Right atrium auricular region (tissue), 2 donors: ENCODE measurements around the gene CAMTA1. TPM values are rescaled to one million over a fixed set of nuclear protein-coding genes. Genes with fewer than 3 reads are reported as not detected.

Experiments
- DNase-seq: peaks from one replicate; pipeline ENCODE4 v3.0.0-alpha.2; 2019; ENCODE audit warnings: low spot score
- H3K27ac ChIP-seq, 2 donors: fragments of 200-600 bp; sonication (generic); 1 replicate in 1 of 2; 2 replicates in 1 of 2; pipeline ENCODE4 v1.5.1; 2016 to 2019
- H3K27me3 ChIP-seq, 2 donors: fragments of 200-600 bp; sonication (generic); one replicate each; pipeline versions ENCODE4 v1.5.1 to v1.6.0; 2017 to 2019
- H3K36me3 ChIP-seq: fragments of 200-600 bp; sonication (generic); one replicate; pipeline ENCODE4 v1.5.1; 2016
- H3K4me1 ChIP-seq, 2 donors: fragments of 200-600 bp; sonication (generic); one replicate each; pipeline versions ENCODE4 v1.5.1 to v1.6.0; 2017 to 2019
- H3K4me3 ChIP-seq, 2 donors: fragments of 200-600 bp; sonication (generic); 1 replicate in 1 of 2; 2 replicates in 1 of 2; pipeline ENCODE4 v1.5.1; 2017 to 2019; ENCODE audit warnings: mild to moderate bottlenecking in 1 of 2, moderate library complexity in 1 of 2
- H3K9me3 ChIP-seq, 2 donors: fragments of 200-600 bp; sonication (generic); one replicate each; pipeline ENCODE4 v1.5.1; 2019
- total RNA-seq, 2 donors: library from RNA; depleted of rRNA; stranded (reverse); fragments of >200 nt; gene quantifications; one replicate each; pipeline ENCODE4 v1.1.0, GENCODE V29; 2016
- TF ChIP-seq, protein P1 (sequence below), 2 donors: fragments of 200-600 bp; sonication (generic); IDR thresholded peaks; one replicate each; pipeline ENCODE4 v1.5.1; 2019; ENCODE audit warnings: antibody characterized with exemption in 2 of 2

Gene CAMTA1
- total RNA-seq, 2 donors from 2014 or later = 132 to 190 TPM

DNA sequence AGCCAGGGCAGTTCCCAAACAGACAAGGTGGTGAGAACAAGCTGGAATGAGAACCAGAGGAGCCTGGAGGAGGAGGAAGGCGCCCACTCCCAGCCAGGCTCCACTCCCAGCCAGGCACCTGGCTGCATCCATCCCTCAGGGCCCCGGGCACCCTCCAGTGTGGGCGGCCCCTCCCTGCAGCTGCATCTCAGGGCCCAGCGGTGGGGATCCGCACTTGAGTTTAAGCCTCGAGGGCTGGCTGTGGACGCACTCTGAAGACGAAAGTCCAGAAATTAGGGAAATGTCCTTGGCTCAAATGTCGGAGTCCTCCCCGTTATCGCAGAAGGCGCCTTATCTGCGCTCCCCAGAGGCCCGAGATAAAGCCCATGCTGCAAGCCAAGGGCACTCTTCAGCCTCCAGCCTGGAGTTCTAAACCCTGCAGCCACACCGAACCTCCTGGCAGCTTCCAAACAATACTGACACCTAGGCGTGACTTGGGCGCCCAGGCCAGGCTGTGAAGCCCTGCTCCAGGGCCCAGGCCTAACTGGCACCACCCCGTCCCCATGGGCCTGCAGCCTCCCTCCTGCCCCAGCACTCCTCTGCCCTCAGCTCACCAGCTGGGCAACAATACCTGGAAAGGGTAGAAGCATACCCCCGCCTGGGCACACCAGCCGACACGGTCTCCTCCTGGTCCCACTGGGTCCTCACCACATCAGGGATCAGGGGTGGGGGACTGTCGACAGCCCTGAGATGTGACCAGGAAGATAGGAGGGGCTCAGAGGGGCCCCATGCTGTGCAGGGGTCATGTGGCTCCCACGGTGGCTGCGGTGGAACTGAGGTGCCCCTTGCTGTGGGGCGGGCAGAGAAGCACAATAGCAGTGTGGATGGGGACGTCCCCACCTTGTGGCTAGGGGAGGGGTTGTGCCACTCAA is 801.0 kb downstream of the CAMTA1 start:
- no peak for DNase-seq

GRCh38 chr1:7587108-7587772 is 802.0 kb downstream of the CAMTA1 start:
- TF ChIP-seq, protein P1, sequence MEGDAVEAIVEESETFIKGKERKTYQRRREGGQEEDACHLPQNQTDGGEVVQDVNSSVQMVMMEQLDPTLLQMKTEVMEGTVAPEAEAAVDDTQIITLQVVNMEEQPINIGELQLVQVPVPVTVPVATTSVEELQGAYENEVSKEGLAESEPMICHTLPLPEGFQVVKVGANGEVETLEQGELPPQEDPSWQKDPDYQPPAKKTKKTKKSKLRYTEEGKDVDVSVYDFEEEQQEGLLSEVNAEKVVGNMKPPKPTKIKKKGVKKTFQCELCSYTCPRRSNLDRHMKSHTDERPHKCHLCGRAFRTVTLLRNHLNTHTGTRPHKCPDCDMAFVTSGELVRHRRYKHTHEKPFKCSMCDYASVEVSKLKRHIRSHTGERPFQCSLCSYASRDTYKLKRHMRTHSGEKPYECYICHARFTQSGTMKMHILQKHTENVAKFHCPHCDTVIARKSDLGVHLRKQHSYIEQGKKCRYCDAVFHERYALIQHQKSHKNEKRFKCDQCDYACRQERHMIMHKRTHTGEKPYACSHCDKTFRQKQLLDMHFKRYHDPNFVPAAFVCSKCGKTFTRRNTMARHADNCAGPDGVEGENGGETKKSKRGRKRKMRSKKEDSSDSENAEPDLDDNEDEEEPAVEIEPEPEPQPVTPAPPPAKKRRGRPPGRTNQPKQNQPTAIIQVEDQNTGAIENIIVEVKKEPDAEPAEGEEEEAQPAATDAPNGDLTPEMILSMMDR (IDR thresholded peaks at IDR 0.05) = no peak
- no peak overlapping the region for H3K4me3 ChIP-seq
- DNase-seq = no peak
- H3K4me1 ChIP-seq = peaks cover 0 to 31% of the 10 kb centered on the region in 2 donors
- H3K36me3 ChIP-seq = no peaks in the 10 kb centered on the region
- no peaks in the 10 kb centered on the region for H3K27me3 ChIP-seq
- H3K27ac ChIP-seq = no peak overlapping the region
- no peaks in the 10 kb centered on the region for H3K9me3 ChIP-seq

More for the DNA sequence above, 801.0 kb downstream of the CAMTA1 start:
- no peaks in the 10 kb centered on the region for H3K36me3 ChIP-seq
- no peak overlapping the region for H3K4me3 ChIP-seq
- no peaks in the 10 kb centered on the region for H3K27me3 ChIP-seq
- H3K27ac ChIP-seq = no peak overlapping the region
- H3K4me1 ChIP-seq = peaks cover 0 to 40% of the 10 kb centered on the region in 2 donors
- H3K9me3 ChIP-seq = no peaks in the 10 kb centered on the region
- TF ChIP-seq, protein P1 (IDR thresholded peaks at IDR 0.05) = no peak

DNA sequence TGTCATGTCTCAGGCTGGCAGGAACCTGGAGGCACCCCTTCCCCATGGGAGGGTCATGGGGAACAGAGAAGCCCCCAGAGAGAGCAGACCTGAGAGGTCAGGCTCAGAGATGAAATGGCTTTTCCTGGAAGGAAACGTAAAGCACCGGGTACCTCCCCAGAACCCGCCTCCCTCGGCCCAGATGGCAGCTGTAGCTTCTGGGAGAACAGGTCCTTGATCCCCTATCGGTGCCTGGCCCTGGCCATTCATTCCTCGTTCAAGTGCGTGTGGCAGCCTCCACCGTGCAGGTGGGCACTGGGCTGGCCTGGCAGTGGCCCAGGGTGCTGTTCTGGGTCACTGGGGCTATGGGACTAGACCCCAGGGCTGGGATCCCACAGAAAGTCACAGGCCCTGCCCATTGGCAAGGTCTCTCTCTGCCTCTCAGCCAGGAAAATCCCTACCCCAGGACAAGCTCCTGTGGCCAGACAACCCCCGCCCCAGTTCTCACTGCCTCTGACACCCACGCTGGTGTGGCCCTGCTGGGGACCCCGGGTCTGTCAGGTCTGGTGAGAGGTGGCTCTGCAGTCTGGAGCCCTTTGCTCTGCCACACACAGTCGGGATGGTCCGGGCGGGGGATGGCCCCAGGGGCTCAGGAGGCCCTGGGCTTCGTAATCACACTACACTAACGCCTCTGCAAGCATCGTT is 802.7 kb downstream of the CAMTA1 start:
- no peaks in the 10 kb centered on the region for H3K9me3 ChIP-seq
- no peak overlapping the region for H3K4me3 ChIP-seq
- DNase-seq = no peak
- TF ChIP-seq, protein P1 (IDR thresholded peaks at IDR 0.05) = no peak
- H3K36me3 ChIP-seq = no peaks in the 10 kb centered on the region
- H3K27me3 ChIP-seq = no peaks in the 10 kb centered on the region
- peaks cover 0 to 30% of the 10 kb centered on the region in 2 donors for H3K4me1 ChIP-seq
- no peak overlapping the region for H3K27ac ChIP-seq

DNA sequence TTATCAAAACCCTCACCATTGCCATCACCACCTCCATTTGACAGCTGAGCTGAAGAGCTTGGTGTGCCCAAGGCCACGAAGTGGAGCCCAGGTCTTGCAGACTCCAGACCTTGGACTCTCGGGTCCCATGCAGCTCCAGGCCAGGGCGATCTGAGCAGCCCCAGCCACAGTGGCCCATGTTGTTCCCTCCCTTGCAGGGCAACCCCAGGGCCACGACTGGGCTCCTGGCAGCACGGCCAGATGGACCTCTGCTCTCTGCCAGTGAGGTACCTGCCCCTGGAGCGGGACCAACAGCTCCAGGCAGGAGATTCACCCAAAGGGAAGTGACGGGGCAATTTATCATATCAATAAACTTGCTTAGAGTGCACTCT is 803.2 kb downstream of the CAMTA1 start:
- Histone ChIP-seq H3K27ac (no peak overlapping the region), H3K27me3 (no peaks in the 10 kb centered on the region), H3K4me3 (no peak overlapping the region), H3K9me3 (no peaks in the 10 kb centered on the region), H3K4me1 (peaks cover 0 to 30% of the 10 kb centered on the region in 2 donors), H3K36me3 (no peaks in the 10 kb centered on the region)
- DNase-seq = no peak
- TF ChIP-seq, protein P1 (IDR thresholded peaks at IDR 0.05) = no peak

DNA sequence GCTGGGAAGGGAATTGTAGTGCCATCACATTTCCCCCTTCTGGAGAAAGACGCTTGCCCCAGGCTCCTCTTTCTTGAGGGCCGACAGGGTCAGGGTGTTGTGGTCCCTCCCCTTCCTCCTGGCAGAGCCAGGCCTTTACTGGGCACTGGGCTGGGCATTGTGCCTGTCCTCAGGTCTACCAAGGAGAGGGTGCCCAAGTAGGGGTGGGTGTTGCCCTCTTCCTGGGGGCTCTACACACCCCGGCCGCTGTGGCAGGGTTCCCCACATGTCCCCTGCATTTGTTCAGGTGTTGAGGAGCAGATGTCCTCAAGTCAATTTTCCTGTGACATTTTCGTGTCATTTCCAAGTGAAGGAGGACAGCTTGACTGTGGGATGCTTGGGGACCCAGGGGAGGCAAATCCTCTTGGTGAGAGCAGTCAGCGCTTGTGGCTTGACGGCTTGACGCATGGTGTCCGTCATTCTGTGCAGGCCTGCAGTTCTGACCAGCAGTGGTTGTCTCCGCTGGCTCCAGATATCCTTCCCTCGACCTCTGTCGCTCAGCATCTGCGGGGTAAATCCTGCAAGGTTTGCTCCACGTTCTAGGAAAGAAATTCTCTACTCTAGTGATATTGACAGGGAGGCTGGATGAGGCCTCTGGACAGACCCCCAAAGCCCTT is 804.0 kb downstream of the CAMTA1 start:
- H3K27me3 ChIP-seq = no peaks in the 10 kb centered on the region
- no peaks in the 10 kb centered on the region for H3K9me3 ChIP-seq
- no peak overlapping the region for H3K4me3 ChIP-seq
- TF ChIP-seq, protein P1 (IDR thresholded peaks at IDR 0.05) = no peak
- no peak overlapping the region for H3K27ac ChIP-seq
- DNase-seq = no peak
- no peaks in the 10 kb centered on the region for H3K36me3 ChIP-seq
- peaks cover 0 to 30% of the 10 kb centered on the region in 2 donors for H3K4me1 ChIP-seq
